ES-I3 (cell line): Measurements from ENCODE around the gene FICD.
A peak's percentile ranks its signal among the peaks of the same experiment; 100 is the strongest.

Experiments used
- H3K36me3 ChIP-seq: 2 replicates; pipeline ENCODE4 v1.6.1; 2013; ENCODE audit warnings: mild to moderate bottlenecking, low read length, control low read depth, moderate library complexity; ENCODE audit not compliant: insufficient read depth
- H3K4me1 ChIP-seq: 2 replicates; pipeline ENCODE4 v1.6.1; 2013; ENCODE audit warnings: mild to moderate bottlenecking, control low read depth, low read length; ENCODE audit not compliant: insufficient read depth
- H3K9ac ChIP-seq: 2 replicates; pipeline ENCODE4 v1.6.1; 2013; ENCODE audit warnings: low read depth, mild to moderate bottlenecking, low read length, moderate library complexity
- H3K9me3 ChIP-seq: 2 replicates; pipeline ENCODE4 v1.6.1; 2013; ENCODE audit warnings: mild to moderate bottlenecking, low read length, moderate library complexity; ENCODE audit not compliant: control insufficient read depth, insufficient read depth

The FICD gene

DNA sequence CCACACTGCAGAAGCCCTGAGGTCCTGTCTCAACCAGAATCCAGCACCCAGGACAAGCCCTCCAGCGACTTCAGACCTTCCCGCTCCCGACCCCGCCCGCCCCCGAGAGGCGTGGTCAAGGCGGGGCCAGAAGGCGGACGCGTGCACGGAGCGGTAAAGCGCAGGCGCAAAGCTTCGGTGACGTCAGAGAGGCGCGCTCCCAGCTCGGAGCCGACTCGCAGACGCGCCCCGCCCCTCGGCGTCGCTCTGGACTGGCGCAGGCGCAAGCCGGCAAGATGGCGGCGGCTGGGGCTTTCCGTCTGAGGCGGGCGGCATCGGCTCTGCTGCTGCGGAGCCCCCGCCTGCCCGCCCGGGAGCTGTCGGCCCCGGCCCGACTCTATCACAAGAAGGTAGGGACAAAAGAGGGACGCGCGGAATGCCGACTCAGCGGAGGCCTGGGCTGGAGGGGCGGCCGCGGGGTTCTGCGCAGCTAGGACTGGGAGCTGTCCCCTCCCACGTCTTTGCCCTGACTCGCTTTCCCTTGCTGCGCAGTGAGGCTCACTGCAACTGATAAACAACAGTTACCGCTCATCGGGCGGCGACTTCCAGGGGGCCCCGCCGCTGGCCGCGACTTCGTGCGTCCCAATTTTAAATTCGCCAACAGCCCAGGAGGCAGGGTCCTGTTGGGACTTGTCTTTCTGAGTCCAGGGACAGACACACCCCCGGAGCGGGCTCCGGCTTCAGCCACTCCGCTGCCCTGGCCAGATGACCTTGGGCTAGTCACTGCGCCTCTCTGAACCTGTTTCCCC lies 47.5 kb downstream of the FICD start, which contains the start of gene ISCU:
TSS of gene ISCU (plus strand) at position 249 of the 788 bp plus-strand sequence. CDS start at position 276, 27 bp downstream.
- 0 out of 2 replicates have a peak, but pooled peaks cover 4% of the 10 kb centered on the region for H3K4me1 ChIP-seq
- H3K9ac ChIP-seq: peak within 1 kb of the TSS; percentile 94
- no peaks in the 10 kb centered on the region for H3K9me3 ChIP-seq
- H3K36me3 ChIP-seq: peaks cover 19% of the 10 kb centered on the region

DNA sequence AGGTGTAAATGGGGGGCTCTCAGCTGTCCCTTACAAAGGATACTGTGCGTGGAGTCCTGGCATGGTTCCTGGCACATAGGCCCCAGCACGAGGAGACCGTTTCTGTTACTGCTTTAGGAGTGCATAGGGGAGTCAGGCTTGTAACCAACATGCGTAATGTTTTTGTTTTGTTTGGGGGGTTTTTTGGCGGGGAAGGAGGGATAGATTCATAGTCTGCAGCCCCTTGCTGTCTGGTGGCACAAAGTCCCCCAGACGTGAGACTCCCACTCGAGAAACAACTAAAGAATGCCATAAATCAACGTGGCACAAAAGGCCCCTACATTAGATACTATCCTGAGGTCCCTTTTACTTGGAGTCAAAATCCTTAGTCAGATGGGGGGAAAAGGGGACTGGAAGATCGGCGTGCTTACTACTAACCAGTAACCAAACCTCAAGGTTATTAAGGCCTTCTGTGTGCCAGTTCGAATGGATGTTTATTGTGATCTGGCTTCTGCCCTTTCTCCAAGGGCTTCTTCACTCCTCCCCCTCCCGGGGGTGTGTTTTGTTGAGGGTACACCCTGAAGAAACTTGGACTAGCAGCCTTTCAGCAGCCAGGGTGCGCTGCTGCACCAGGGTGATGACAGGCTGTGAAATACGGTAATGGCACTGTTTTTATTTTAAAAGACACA lies 48.2 kb downstream of the FICD start:
- Histone ChIP-seq H3K4me1 (0 out of 2 replicates have a peak, but pooled peaks cover 4% of the 10 kb centered on the region), H3K9me3 (no peaks in the 10 kb centered on the region), H3K36me3 (peaks cover 23% of the 10 kb centered on the region), H3K9ac (peak overlapping the region; percentile 94)

DNA sequence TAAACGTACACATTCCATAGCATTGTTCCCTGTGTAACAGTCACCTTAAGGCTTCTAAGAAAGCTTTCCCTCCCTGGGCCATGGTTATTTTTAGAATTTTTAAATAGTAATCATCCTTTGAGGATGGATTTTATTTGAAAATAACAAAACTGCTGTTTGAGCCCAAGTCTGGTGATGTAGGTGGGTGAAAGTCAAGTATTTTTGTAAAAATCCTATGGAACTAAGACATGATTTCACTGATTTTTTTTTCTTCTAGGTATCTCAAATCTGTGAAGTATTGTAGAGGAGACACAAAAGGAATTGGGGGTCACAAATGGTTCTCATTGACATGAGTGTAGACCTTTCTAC lies 48.7 kb downstream of the FICD start:
- Histone ChIP-seq H3K36me3 (peaks cover 23% of the 10 kb centered on the region), H3K9ac (no peak overlapping the region), H3K9me3 (no peaks in the 10 kb centered on the region), H3K4me1 (0 out of 2 replicates have a peak, but pooled peaks cover 4% of the 10 kb centered on the region)

DNA sequence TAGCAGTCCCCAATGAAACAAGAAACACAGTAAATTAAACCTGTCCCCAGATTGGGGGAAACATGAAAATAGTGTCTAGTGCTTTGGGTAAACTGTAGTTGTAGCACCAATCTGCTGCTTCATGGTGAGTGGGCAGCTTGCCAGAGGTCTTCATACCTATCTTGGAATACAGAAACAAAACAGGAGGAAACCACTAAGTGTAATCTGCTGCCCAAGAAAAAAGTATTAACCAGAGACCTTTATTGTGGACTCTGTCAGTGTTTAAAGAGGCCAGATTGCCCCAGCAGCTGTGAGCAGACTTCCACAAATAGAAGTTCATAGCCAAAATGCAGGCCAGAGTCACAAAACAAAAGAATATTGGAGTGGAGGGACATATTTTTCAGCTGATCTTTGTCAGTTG lies 49.6 kb downstream of the FICD start:
- Histone ChIP-seq H3K9me3 (no peaks in the 10 kb centered on the region), H3K36me3 (peaks cover 23% of the 10 kb centered on the region), H3K4me1 (0 out of 2 replicates have a peak, but pooled peaks cover 4% of the 10 kb centered on the region), H3K9ac (no peak overlapping the region)

DNA sequence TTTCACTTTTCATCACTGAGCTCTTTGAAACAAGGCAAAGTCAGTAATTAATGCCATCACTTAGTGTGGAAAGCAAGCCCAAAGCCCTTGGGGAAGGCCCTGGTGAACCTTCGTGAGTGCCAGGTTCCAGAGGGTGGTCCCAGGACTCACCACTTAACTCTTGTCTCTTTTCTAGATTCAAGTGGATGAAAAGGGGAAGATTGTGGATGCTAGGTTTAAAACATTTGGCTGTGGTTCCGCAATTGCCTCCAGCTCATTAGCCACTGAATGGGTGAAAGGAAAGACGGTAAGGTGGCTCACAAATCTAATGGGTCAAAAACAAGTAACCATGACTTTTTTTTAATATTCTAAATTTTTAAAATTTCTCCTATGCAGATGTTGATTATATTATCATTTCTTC lies 50.1 kb downstream of the FICD start:
- H3K9ac ChIP-seq: no peak overlapping the region
- 0 out of 2 replicates have a peak, but pooled peaks cover 4% of the 10 kb centered on the region for H3K4me1 ChIP-seq
- no peaks in the 10 kb centered on the region for H3K9me3 ChIP-seq
- H3K36me3 ChIP-seq: peaks cover 23% of the 10 kb centered on the region

DNA sequence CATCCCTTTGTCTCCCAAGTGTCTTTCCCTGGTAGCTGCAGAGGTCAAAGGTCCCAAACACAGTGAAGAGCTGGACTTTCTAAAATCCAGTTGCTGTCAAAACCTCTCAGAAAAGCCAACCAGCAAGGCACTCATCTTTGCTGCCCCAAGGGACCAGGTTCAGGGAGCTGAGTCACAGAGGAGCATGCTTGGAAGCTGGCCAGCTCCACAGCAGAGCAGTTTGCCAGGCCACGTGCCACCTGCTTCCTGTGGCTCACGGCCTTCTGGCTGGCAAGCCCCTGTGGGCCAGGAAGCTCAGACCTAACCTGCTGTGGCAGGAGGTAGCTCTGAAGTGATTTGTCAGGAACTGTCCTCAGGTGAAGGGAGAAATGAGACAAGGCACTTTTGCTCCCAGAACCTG lies 50.9 kb downstream of the FICD start:
- Histone ChIP-seq H3K9me3 (no peaks in the 10 kb centered on the region), H3K9ac (no peak overlapping the region), H3K4me1 (0 out of 2 replicates have a peak, but pooled peaks cover 4% of the 10 kb centered on the region), H3K36me3 (peaks cover 23% of the 10 kb centered on the region)

DNA sequence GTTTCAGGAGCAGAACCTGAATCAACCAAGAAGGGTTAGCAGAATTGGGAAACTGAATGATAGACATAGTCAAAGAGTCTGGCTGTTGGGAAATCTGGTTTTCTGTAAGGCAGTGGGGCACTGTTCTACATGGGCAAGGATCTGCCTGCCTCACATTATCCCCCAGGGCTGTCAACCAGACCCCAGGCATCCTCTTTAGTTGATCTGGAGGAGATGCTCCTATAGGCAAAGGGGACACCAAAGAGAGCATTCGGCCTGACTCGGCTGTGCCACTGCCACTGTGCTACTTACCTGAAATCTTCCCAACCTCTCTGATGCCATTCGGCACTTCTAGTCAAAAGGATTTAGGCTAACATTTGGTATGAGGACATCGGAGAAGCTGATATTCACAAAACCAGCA lies 51.4 kb downstream of the FICD start:
- Histone ChIP-seq H3K36me3 (peaks cover 23% of the 10 kb centered on the region), H3K9ac (no peak overlapping the region), H3K4me1 (0 out of 2 replicates have a peak, but pooled peaks cover 4% of the 10 kb centered on the region), H3K9me3 (no peaks in the 10 kb centered on the region)

DNA sequence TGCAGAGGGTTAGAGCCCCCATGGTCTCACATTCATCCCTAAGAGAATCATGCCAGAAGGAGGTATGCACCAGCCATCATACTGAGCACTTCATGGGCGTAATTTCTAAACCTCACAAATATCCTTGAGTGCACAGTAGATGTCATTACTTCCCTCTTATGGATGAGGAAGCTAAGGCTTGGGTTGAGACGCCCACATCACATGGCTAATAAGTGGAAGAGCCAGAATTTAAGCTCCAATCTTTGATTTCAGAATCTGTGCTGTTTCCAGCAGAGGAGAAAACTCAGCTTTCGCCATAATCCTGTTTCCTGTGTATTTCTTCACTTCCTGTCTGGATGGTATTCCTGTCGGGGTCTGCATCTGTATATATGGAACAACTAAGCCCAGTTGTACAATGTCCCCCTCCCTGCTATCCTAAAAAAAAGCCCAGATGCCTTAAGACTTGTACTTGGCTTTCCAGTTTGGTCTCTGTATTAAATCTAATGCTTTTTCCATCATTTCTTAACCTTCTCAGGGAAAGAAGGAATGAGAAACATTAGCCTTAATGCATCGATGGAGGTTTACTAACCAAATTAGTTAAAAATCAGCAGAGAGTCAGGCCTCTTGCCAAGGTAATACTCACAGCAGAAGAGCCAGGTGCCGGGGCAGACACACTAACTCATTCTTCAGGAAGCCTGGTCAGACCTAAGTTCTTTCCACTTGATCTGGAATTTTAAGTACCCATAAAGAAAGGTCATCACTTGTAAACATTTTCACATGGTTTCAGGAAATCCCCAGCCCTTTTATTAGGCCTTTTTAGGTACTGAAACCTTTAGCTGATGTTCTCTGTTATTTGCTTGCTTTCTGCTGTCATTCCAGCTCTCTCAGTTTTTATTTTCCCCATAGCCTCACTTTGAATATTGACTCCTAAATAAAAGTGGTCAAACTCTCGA lies 52.6 kb downstream of the FICD start:
- peaks cover 23% of the 10 kb centered on the region for H3K36me3 ChIP-seq

DNA sequence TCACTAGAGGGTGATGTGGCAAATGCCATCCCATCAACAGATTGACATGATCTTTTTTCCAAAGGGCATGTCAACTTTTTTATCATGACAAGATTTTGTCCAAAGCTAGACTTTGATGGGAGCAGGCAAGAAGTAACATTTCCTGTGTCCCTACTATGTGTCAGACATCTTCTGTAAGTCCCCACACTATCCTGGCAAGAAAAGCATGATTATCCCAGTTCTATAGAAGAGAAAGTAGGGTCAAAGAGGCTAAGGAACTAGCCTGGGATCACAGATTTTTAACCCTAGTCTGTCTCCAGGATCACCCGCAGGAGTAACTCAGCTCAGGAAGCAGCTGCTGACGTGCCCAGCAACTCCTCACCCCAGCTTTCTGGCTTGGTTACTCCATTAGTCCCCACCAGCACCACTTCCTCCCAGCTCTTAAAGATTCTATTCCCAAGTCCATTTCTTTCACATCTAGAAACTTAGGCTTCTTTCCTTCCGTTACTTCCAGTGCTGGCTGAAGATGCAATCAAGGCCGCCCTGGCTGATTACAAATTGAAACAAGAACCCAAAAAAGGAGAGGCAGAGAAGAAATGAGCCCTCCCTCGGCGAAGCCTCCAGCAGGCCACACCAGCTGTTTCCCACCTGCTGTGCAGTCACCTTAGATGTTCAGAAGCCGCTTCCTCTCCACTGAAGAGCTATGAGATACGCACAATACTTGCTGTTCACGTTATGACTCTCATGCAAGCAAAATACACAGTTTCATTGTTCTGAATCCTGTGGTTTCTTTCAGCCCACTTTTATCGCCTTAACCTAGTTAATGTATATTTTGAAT lies 53.5 kb downstream of the FICD start:
- H3K4me1 ChIP-seq: 0 out of 2 replicates have a peak, but pooled peaks cover 4% of the 10 kb centered on the region
- H3K9ac ChIP-seq: no peak overlapping the region
- no peaks in the 10 kb centered on the region for H3K9me3 ChIP-seq
- H3K36me3 ChIP-seq: peaks cover 23% of the 10 kb centered on the region

More for the DNA sequence above, 52.6 kb downstream of the FICD start:
- Histone ChIP-seq H3K9ac (no peak overlapping the region), H3K4me1 (0 out of 2 replicates have a peak, but pooled peaks cover 4% of the 10 kb centered on the region), H3K9me3 (no peaks in the 10 kb centered on the region)
